Measurements from ENCODE around the gene PXYLP1.

The PXYLP1 gene

DNA sequence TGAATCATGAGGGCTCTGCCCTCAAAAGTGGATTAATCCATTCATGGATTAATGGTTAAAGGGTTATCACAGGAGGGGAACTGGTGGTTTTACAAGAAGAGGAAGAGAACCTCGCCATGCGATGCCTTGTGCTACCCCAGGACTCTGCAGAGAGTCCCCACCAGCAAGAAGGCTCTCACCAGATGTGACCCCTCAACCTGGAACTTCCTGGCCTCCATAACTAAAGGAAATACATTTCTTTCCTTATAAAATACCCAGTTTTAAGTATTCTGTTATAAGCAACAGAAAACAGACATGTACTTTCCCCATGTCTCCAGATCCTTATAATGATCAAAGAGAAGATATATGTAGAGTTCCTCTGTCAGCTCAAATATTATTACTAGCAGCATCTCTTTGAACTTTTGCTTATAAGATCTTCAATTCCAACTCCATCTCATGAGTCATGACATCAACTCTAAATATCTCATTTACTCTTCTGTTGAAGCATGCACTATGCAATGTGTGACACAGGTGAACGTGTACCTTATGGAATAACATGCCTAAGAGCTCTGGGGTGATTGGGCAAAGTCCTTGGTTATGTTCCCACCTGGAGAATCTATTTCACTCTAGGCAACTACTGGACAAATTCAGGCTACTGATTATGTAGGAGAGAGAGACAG is 99.2 kb downstream of the PXYLP1 start:
- TF ChIP-seq, protein P1, sequence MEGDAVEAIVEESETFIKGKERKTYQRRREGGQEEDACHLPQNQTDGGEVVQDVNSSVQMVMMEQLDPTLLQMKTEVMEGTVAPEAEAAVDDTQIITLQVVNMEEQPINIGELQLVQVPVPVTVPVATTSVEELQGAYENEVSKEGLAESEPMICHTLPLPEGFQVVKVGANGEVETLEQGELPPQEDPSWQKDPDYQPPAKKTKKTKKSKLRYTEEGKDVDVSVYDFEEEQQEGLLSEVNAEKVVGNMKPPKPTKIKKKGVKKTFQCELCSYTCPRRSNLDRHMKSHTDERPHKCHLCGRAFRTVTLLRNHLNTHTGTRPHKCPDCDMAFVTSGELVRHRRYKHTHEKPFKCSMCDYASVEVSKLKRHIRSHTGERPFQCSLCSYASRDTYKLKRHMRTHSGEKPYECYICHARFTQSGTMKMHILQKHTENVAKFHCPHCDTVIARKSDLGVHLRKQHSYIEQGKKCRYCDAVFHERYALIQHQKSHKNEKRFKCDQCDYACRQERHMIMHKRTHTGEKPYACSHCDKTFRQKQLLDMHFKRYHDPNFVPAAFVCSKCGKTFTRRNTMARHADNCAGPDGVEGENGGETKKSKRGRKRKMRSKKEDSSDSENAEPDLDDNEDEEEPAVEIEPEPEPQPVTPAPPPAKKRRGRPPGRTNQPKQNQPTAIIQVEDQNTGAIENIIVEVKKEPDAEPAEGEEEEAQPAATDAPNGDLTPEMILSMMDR (IDR thresholded peaks at IDR 0.05; ENCODE audit: insufficient read depth, low read depth, low read length, missing control alignments): no peak
- DNase-seq (ENCODE audit: low read depth): peak; percentile 42
- H3K4me3 ChIP-seq (ENCODE audit: low read length): no peak overlapping the region

DNA sequence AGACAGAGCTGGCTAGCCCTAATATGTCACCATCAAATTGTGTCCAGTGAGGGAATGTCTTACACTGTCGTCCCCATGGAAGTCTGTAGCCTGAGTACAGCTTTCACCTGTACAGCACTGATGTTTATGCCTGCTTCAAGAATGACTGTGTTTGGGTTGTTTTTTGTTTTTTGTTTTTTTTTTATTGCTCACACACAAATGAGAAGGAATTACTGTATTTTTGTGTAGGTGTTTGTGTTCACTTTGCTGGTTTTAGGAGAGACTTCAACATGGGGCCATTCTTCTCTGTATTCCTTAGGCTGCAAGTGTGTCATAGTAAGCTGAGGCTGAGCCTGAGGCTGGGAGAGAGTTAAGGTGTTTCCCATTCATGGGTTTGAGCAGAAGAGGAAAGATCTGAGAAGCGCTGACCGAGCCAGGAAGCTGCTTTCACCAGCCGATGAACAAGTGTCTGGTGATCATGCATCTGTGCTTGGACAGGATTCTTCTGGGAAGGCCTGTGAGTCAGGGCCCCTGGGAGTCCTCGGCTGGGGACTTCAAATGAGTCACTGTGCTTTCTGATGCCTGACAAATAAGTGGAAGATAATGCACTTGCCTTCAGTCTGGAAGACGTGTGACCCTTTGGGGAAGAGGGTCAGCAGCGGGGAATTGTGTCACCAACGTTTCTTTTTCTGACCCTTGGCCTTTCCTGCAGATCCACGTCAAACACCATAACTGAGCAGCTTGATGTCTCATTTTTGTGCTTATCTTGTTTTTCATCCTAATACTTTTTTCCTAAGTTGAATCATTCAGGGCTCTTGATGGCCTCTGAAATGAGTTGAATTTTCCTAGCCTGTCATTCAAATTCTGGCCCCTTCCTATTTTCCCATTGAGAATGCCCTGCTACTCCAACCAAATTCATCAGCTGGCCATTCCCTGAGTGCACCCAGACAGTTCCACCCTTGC is 100.0 kb downstream of the PXYLP1 start:
- DNase-seq (ENCODE audit: low read depth): peak; percentile 96
- TF ChIP-seq, protein P1 (IDR thresholded peaks at IDR 0.05; ENCODE audit: insufficient read depth, low read depth, low read length, missing control alignments): no peak
- H3K4me3 ChIP-seq (ENCODE audit: low read length): no peak overlapping the region

DNA sequence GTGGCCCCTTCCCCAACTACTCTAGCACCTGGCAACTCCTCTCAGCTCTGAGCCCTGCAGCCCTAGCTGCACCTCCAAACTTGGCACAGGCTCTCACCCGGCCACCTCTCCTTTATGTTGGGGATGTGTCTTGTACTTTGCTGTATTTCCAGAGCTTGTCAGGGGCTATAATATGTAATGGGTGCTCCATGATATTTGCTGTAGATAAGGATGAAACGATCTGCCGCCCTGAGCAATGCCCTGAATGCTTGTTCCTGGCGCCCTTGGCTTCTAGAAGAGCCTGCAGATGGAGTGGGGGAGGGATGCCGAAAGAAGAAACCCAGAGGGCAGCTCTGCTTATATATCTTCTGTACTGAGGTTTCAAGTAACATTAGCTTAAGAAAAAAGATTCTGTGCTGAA is 100.8 kb downstream of the PXYLP1 start:
- H3K4me3 ChIP-seq (ENCODE audit: low read length): no peak overlapping the region
- DNase-seq (ENCODE audit: low read depth): no peak
- TF ChIP-seq, protein P1 (IDR thresholded peaks at IDR 0.05; ENCODE audit: insufficient read depth, low read depth, low read length, missing control alignments): no peak

DNA sequence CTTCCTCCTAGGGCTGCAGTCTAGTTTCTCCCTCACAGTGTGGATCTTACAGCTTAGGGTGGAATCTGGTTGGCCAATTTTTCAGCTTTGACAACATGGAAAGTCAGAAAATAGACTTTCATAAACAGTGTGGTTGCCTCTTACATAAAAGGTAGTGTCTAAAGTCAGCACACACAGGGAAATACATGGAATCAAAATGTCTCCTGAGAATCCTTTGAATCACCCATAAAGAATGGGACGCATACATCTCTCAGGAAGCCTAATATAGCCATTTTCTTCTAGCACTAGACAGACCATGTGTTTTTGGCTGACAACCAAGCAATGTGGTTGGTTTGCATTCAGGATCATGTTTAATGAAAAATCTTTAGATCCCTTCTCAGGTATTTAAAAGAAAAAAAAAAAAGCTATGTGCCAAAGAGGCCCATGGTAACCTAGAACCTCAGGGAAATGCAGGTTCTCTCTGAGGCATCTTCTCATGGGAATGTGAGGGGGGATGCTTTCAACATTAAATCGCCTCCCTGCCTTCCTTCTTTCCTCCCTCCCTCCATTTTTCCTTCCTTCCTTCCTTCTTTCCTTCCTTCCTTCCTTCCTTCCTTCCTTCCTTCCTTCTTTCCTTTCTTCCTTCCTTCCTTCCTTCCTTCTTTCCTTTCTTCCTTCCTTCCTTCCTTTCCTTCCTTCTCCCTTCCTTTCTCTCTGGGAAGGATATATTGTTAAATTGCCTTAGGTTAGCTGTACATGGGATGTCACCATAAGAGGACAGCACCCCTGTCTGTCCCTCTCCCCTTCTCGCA is 102.4 kb downstream of the PXYLP1 start:
- H3K4me3 ChIP-seq (ENCODE audit: low read length): no peak overlapping the region
- no peak for DNase-seq (ENCODE audit: low read depth)
- TF ChIP-seq, protein P1 (IDR thresholded peaks at IDR 0.05; ENCODE audit: insufficient read depth, low read depth, low read length, missing control alignments): no peak

DNA sequence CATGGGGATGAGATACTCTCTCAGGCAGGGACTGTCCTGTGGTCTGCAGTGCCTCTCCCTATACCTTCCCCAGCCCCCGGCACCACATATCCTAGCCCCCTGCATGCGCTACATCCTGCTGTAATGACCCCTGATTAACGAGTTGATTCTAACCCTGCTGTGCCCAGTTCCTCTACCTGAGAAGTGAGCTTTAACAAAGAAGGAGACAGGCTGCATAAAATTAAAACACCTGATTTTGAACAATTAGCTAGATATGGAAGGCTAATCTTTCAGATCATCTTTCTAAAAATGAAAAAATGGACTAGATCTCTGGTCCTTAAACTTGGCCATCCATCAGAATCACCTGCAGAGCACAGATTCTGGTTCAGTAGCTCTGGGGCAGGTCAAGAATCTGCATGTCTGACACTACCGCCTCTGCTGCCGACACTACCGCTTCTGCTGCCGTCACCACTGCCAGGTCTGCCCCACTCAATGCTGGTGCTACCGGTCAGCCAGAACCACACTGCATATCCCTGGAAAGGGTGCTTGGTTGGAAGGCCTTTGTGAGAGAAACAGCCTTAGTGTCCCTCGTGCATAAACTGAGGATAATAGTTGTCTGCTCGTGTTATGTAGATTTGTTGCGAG is 103.1 kb downstream of the PXYLP1 start:
- no peak overlapping the region for H3K4me3 ChIP-seq (ENCODE audit: low read length)
- no peak for DNase-seq (ENCODE audit: low read depth)
- TF ChIP-seq, protein P1 (IDR thresholded peaks at IDR 0.05; ENCODE audit: insufficient read depth, low read depth, low read length, missing control alignments): no peak

DNA sequence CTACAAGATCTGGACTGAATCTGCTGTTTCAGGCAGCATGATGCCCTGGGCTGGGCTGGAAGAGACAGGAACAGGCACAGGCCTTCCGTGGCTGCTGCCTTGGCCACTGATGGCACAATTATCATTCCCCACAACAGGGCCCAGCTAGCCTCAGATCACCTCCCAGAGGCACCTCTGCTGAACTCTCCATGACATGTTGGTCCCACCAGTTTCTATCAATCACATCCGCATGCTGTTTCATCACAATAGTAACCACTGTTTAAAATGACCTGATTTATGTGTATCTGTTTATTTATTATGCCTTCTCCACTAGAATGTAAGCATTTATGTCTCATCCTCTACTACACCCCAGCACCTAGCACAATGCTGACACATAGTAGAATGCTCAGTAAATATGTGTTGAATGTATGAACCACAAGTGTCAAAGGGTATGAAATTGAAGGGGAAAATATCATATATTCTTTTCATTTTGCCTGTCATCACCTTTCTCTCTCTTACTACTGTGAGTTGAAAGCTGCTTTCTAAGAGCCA is 104.0 kb downstream of the PXYLP1 start:
- no peak overlapping the region for H3K4me3 ChIP-seq (ENCODE audit: low read length)
- TF ChIP-seq, protein P1 (IDR thresholded peaks at IDR 0.05; ENCODE audit: insufficient read depth, low read depth, low read length, missing control alignments): no peak
- peak; percentile 33 for DNase-seq (ENCODE audit: low read depth)
